Stimulated activated CD8-positive, alpha-beta memory T cell treated with anti-CD3 and anti-CD28 coated beads, Interleukin-4, amount 100 ng/mL, for 48 hours (primary cell): Measurements from ENCODE around the gene KIR3DL2.
A peak's percentile ranks its signal among the peaks of the same experiment; 100 is the strongest.
"Not testable (repeated sequence)": the region's sequence is repeated elsewhere in the genome, so short reads cannot be mapped to it uniquely, and the experiment has no call there.

Experiments used
- DNase-seq: peaks from one replicate; pipeline ENCODE4 v3.0.0-alpha.2; 2020

The KIR3DL2 gene

DNA sequence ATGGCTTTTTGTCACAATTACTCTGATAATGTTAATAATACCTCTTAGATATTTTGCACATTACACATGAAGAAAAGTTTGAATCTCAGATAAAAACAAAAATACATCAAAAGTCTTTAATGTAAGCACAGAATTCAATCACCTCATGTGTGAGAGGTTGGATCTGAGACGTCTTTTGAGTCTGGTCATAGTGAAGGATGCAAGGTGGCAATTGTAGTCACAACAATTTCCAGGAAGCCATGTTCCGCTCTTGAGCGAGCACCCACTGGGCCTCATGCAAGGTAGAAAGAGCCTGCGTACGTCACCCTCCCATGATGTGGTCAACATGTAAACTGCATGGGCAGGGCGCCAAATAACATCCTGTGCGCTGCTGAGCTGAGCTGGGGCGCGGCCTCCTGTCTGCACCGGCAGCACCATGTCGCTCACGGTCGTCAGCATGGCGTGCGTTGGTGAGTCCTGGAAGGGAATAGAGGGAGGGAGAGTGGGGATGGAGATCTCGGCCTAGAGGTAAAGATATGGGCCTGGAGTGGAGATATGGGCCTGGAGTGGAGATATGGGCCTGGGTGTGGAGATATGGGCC is at the start of gene KIR3DL2:
TSS of gene KIR3DL2 (plus strand) at position 383 of the 580 bp plus-strand sequence. CDS start at position 416, 33 bp downstream.
- DNase-seq, result not testable (repeated sequence)

DNA sequence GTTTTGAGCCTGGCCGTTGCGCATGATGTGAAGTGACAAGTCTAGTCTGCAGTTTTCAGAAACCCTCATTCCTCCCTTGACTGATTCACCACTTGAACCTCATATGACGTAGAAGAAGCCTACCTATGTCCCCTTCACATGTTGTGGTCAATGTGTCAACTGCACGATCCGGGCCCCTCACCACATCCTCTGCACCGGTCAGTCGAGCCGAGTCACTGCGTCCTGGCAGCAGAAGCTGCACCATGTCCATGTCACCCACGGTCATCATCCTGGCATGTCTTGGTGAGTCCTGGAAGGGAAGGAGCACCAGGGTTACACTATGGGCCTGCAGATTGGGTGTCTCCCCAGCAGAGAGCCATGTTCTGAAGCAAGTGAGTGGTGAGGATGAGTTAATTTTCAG is 46.8 kb upstream of the KIR3DL2 start, which contains the start of gene KIR2DL4:
TSS of gene KIR2DL4 (plus strand) at position 201 of the 400 bp plus-strand sequence. CDS start at position 243, 42 bp downstream.
- DNase-seq, result peak; percentile 27

DNA sequence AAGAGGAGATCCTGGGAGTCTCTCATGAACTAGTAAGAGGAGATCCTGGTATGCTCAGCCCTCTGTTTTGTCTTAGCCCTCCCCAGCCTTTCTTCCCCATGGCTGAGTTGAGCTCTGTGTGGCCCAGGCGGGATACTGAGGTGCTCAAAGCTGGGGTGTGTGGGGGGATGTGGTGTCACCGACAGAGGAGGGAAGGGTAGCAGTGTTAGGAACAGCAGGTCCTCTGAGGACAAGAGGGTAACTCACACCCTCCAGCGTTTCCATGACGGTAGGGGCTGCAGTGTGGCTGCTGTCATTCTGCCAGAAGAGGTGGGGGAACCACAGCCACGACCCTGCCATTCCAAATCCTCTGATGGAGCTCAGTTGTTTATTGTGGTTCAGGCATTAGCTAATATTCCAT is 46.1 kb upstream of the KIR3DL2 start:
- no peak for DNase-seq

DNA sequence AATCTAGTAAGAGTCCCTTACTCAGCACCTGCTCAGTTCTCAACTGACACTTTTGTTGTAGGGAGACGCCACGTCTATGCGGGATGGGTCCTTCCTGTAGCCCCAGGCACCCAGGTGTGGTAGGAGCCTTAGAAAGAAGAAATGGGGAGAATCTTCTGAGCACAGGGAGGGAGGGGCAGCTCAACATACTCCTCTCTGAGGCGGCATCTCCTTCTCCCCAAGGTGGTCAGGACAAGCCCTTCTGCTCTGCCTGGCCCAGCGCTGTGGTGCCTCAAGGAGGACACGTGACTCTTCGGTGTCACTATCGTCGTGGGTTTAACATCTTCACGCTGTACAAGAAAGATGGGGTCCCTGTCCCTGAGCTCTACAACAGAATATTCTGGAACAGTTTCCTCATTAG is 45.7 kb upstream of the KIR3DL2 start:
- no peak for DNase-seq

DNA sequence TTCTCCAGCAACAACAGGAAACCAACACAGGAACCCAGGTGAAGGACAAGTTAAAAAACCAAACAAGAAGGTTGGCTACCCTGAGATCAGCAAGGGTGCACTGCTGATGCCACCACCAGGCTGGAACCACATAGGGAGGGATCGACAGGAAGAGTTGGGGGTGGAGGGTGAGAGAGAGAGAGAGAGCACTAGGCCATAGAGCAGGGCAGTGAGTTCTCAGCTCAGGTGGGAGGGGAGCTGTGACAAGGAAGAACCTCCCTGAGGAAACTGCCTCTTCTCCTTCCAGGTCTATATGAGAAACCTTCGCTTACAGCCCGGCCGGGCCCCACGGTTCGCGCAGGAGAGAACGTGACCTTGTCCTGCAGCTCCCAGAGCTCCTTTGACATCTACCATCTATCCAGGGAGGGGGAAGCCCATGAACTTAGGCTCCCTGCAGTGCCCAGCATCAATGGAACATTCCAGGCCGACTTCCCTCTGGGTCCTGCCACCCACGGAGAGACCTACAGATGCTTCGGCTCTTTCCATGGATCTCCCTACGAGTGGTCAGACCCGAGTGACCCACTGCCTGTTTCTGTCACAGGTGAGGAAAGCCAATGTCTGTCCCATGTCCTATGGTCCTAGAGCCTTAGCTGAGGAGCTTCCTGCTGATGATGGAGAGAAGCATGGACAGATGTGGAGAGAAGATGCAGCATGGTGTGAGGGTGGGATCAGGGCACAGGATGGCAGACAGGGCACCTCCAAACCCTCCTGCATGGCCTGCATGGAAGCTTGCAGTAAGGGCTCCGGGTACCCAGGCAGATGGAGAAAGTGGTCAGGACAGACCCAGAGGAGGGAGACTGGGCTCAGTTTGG is 44.4 kb upstream of the KIR3DL2 start:
- DNase-seq, result no peak

DNA sequence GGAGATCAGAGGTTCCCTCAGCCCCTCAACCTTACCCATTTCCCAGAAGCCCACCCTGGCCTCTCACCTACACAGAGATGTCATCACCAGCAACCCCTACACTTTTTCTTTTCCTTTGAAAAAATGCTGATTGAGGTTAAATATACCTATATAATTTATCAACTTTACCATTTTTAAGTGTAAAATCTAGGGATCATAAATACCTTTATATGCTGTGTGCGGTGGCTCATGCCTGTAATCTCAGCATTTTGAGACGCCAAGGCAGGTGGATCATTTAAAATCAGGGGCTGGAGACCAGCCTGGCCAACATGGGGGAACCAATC is 43.8 kb upstream of the KIR3DL2 start:
- no peak for DNase-seq

DNA sequence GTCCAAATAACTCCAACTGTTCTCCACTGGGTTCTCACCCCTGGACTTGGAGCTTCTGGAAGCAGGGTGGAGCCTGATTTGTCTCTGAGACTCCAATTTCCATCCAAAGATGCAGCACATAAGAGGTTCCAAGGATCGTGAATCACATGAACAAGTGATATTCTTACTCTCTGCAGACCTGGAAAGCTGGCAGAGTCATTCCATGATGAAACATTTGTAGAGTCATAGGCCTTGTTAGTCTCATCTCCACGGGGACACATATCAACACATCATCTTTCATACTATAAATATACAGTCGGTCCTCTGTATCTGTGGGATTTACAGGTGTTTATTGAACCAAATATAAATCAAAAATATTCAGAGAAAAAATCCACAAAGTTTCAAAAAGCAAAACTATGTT is 35.7 kb upstream of the KIR3DL2 start:
- not testable (repeated sequence) for DNase-seq

DNA sequence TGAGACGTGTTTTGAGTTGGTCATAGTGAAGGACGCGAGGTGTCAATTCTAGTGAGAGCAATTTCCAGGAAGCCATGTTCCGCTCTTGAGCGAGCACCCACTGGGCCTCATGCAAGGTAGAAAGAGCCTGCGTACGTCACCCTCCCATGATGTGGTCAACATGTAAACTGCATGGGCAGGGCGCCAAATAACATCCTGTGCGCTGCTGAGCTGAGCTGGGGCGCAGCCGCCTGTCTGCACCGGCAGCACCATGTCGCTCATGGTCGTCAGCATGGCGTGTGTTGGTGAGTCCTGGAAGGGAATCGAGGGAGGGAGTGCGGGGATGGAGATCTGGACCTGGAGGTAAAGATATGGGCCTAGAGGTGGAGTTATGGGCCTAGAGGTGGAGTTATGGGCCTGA is 34.0 kb upstream of the KIR3DL2 start, which contains the start of gene KIR3DL1:
TSS of gene KIR3DL1 (plus strand) at position 218 of the 400 bp plus-strand sequence.
- not testable (repeated sequence) for DNase-seq

DNA sequence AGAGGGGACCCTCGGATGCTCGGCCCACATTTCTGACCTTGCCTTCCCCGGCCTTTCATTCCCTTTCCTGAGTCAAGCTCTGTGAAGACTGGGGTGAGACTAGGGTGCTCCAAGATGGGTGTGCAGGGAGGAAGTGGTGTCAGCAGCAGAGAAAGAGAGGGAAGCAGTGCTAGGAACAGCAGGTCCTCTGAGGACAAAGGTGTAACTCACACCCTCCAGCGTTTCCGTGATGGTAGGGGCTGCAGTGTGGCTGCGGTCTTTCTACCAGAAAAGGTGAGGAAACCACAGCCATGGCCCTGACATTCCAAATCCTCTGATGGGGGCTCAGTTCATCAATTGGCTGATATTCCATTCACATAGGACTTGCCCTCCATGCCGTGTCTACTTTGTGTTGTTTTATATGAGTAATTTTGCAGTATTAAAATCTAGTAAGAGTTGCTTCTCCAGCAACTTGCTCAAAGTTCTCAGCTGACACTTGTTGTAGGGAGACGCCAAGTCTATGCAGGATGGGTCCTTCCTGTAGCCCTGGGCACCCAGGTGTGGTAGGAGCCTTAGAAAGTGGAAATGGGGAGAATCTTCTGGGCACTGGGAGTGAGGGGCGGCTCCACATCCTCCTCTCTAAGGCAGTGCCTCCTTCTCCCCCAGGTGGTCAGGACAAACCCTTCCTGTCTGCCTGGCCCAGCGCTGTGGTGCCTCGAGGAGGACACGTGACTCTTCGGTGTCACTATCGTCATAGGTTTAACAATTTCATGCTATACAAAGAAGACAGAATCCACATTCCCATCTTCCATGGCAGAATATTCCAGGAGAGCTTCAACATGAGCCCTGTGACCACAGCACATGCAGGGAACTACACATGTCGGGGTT is 32.3 kb upstream of the KIR3DL2 start:
- no peak for DNase-seq

DNA sequence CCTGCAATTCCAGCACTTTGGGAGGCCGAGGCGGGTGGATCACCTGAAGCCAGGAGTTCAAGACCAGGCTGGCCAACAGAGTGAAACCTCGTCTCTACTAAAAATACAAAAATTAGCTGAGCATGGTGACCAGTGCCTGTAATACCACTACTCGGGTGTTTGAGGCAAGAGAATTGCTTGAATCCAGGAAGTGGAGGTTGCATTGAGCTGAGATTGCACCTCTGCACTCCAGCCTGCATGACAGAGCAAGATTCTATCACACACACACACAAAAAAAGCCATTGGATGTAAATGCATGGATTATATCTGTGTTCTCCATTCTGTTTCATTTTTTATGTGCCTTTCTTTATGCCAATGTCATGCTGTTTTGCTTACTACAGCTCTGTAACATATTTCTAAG is 25.8 kb upstream of the KIR3DL2 start:
- not testable (repeated sequence) for DNase-seq

DNA sequence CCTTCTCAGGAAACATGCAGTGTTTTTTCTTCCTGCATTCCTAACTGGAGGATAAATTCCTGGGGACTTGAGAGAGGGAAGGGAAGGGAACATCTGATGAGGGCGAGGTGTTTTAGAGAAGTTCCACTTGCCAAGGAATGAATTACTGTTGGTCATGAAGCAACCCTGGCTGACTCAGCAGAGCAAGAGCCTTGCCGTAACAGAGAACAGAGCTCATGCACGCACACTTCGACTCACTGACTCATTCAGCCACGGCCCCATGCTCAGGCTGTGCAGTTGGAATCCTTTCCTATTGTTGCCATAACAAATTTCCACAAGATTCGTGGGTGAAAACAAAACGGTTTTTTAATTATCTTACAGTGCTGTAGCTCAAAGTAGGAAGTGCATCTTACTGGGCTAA is 24.9 kb upstream of the KIR3DL2 start:
- DNase-seq, result not testable (repeated sequence)

DNA sequence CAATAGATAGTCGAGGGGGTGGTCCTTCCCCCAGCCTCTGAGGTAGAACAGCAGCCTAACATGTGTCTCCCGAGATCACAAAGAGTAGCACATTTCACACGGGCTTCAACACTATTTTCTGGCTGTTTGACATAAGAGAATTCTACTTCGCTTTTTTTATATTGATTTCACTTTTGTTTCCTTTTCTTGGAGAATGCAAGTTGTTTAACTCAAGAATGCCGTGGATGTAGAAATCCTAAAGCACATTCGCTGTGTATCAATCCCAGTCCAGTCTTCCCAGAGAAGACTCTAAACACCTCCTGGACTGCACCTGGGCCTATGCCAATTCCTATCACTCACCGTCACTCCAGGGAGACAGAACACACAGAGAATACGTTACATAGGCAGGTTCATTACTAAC is 22.2 kb upstream of the KIR3DL2 start:
- DNase-seq, result not testable (repeated sequence)

DNA sequence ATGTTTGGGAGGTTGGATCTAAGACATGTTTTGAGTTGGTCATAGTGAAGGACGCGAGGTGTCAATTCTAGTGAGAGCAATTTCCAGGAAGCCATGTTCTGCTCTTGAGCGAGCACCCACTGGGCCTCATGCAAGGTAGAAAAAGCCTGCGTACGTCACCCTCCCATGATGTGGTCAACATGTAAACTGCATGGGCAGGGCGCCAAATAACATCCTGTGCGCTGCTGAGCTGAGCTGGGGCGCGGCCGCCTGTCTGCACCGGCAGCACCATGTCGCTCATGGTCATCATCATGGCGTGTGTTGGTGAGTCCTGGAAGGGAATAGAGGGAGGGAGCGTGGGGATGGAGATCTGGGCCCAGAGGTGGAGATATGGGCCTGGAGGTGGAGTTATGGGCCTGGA is 17.7 kb upstream of the KIR3DL2 start, which contains the start of gene KIR2DS4:
TSS of gene KIR2DS4 (plus strand) at position 181 of the 400 bp plus-strand sequence.
- not testable (repeated sequence) for DNase-seq

DNA sequence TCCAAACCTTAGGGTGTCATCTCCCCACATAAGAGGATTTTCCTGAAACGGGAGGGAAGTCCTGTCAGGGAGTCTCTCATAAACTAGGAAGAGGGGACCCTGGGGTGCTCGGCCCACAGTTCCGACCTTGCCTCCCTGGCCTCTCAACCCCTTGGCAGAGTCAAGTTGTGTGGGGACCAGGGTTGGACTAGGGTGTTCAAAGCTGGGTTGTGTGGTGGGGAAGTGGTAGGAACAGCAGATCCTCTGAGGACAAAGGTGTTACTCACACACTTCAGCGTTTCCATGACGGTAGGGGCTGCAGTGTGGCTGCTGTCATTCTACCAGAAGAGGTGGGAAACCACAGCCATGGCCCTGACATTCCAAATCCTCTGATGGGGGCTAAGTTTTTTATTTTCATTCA is 15.1 kb upstream of the KIR3DL2 start:
- not testable (repeated sequence) for DNase-seq

DNA sequence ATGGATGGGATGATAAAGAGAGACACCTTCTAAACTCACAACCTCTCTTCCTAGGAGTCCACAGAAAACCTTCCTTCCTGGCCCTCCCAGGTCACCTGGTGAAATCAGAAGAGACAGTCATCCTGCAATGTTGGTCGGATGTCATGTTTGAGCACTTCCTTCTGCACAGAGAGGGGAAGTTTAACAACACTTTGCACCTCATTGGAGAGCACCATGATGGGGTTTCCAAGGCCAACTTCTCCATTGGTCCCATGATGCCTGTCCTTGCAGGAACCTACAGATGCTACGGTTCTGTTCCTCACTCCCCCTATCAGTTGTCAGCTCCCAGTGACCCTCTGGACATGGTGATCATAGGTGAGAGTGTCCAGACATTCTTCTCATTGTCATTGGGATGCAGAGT is 12.7 kb upstream of the KIR3DL2 start:
- DNase-seq, result not testable (repeated sequence)

DNA sequence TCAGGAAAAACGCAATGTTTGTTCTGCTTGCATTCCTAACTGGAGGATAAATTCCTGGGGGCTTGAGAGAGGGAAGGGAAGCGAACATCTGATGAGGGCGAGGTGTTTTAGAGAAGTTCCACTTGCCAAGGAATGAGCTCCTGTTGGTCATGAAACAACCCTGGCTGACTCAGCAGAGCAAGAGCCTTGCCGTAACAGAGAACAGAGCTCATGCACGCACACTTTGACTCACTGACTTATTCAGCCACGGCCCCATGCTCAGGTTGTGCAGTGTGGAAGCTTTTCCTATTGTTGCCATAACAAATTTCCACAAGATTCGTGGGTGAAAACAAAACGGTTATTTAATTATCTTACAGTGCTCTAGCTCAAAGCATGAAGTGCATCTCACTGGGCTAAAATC is 7.1 kb upstream of the KIR3DL2 start:
- not testable (repeated sequence) for DNase-seq

DNA sequence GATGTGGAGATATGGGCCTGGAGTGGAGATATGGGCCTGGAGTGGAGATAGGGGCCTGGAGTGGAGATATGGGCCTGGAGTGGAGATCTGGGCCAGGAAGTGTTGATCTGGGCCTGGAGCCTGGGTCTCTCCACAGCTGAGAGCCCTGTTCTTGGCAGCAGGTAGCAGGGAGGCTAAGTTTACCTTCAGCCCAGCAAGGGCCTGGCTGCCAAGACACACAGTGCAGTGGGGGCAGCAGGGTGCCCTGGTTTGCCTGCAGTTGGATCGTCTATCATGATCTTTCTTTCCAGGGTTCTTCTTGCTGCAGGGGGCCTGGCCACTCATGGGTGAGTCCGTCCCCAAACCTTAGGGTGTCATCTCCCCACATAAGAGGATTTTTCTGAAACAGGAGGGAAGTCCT is 687 bp downstream of the KIR3DL2 start:
- no peak for DNase-seq

DNA sequence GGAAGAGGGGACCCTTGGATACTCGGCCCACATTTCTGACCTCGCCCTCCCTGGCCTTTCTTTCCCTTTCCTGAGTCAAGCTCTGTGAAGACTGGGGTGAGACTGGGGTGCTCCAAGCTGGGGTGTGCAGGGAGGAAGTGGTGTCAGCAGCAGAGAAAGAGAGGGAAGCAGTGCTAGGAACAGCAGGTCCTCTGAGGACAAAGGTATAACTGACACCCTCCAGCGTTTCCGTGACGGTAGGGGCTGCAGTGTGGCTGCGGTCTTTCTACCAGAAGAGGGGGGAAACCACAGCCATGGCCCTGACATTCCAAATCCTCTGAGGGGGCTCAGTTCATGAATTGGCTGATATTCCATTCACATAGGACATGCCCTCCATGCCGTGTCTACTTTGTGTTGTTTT is 1.1 kb downstream of the KIR3DL2 start:
- DNase-seq, result no peak

DNA sequence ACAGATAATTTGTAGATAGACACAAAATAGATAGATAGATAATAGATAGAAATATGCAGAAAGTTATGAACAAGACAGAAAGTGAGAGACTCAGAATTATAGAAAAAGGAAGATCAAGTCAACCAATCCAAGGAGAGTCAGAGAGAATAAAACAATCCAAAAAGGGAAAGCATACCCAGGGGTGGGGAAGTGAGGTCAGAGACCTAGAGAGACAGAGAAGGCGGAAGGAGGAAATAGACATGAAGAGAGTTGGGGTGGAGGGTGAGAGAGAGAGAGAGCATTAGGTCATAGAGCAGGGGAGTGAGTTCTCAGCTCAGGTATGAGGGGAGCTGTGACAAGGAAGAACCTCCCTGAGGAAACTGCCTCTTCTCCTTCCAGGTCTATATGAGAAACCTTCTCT is 5.0 kb downstream of the KIR3DL2 start:
- not testable (repeated sequence) for DNase-seq

DNA sequence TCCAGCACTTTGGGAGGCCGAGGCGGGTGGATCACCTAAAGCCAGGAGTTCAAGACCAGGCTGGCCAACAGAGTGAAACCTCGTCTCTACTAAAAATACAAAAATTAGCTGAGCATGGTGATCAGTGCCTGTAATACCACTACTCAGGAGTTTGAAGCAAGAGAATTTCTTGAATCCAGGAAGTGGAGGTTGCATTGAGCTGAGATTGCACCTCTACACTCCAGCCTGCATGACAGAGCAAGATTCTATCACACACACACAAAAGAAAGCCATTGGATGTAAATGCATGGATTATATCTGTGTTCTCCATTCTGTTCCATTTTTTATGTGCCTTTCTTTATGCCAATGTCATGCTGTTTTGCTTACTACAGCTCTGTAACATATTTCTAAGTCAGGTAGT is 8.2 kb downstream of the KIR3DL2 start:
- DNase-seq, result not testable (repeated sequence)

DNA sequence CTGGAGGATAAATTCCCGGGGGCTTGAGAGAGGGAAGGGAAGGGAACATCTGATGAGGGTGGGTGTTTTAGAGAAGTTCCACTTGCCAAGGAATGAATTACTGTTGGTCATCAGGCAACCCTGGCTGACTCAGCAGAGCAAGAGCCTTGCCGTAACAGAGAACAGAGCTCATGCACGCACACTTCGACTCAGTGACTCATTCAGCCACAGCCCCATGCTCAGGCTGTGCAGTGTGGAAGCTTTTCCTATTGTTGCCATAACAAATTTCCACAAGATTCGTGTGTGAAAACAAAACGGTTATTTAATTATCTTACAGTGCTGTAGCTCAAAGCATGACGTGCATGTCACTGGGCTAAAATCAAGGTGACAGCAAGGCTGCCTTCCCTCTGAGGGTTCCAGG is 9.2 kb downstream of the KIR3DL2 start:
- DNase-seq, result not testable (repeated sequence)

DNA sequence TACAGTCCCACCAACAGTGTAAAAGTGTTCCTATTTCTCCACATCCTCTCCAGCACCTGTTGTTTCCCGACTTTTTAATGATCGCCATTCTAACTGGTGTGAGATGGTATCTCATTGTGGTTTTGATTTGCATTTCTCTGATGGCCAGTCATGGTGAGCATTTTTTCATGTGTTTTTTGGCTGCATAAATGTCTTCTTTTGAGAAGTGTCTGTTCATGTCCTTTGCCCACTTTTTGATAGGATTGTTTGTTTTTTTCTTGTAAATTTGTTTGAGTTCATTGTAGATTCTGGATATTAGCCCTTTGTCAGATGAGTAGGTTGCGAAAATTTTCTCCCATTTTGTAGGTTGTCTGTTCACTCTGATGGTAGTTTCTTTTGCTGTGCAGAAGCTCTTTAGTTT is 13.2 kb downstream of the KIR3DL2 start:
- not testable (repeated sequence) for DNase-seq

DNA sequence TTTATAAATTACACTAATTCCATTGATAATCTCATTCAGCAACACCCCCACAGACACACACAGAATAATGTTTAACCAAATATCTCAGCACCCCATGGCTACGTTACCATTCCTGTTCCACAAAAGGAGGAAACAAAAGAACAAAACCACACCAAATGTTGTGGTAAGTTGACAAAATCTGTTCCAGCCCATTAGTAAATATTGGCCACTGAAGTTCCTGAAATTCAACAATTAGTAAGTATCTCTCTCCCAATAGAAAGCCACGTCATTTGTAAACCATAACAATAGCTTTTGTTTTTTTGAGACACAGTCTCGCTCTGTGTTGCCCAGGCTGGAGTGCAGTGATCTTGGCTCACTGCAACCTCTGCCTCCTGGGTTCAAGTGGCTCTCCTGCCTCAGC is 21.5 kb downstream of the KIR3DL2 start:
- no peak for DNase-seq
